ENCODE measurements around the gene FAM163B. TPM values are rescaled to one million over a fixed set of nuclear protein-coding genes. Genes with fewer than 3 reads are reported as not detected.

FAM163B gene
- total RNA-seq, 1 experiment from 2014 or later: 2.0 TPM

GRCh38 chr9:133609311-133610098, at the start of gene FAM163B (continued):
- TF ChIP-seq E2F4 (CRISPR knock-in tag; IDR thresholded peaks at IDR 0.05; ENCODE audit: borderline replicate concordance, low read depth) (peak; percentile 63), ZNF532 (CRISPR knock-in tag; IDR thresholded peaks at IDR 0.05; ENCODE audit: borderline replicate concordance) (no peak), CTCF (IDR thresholded peaks at IDR 0.05) (no peak), ZNF121 (CRISPR knock-in tag; IDR thresholded peaks at IDR 0.05) (no peak), GTF2I (CRISPR knock-in tag; conservative IDR thresholded peaks at IDR 0.05) (no peak), ZNF423 (CRISPR knock-in tag; IDR thresholded peaks at IDR 0.05) (peak; percentile 79), NFYB (CRISPR knock-in tag; conservative IDR thresholded peaks at IDR 0.05; ENCODE audit: low read depth) (no peak), MXD4 (CRISPR knock-in tag; IDR thresholded peaks at IDR 0.05; ENCODE audit: borderline replicate concordance) (no peak), SOX15 (CRISPR knock-in tag; IDR thresholded peaks at IDR 0.05) (no peak), ZNF219 (CRISPR knock-in tag; IDR thresholded peaks at IDR 0.05; ENCODE audit: borderline replicate concordance) (peak; percentile 94; the same call in 1 of the 2 replicates), SMAD4 (CRISPR knock-in tag; IDR thresholded peaks at IDR 0.05) (peak; percentile 78; the same call in 1 of the 2 replicates), IRF2 (CRISPR knock-in tag; IDR thresholded peaks at IDR 0.05; ENCODE audit: borderline replicate concordance, low read depth) (no peak), NR2C2 (CRISPR knock-in tag; IDR thresholded peaks at IDR 0.05) (no peak), FOXJ3 (CRISPR knock-in tag; IDR thresholded peaks at IDR 0.05; ENCODE audit: borderline replicate concordance) (no peak), USF2 (CRISPR knock-in tag; IDR thresholded peaks at IDR 0.05) (no peak), FOXK1 (CRISPR knock-in tag; IDR thresholded peaks at IDR 0.05) (peak; percentile 75), ATF6 (CRISPR knock-in tag; IDR thresholded peaks at IDR 0.05) (no peak), PREB (CRISPR knock-in tag; IDR thresholded peaks at IDR 0.05; ENCODE audit: borderline replicate concordance) (no peak), ZNF232 (CRISPR knock-in tag; IDR thresholded peaks at IDR 0.05) (peak; percentile 76; the same call in 1 of the 2 replicates), KAT7 (CRISPR knock-in tag; IDR thresholded peaks at IDR 0.05; ENCODE audit: borderline replicate concordance) (peak; percentile 52; the same call in 1 of the 2 replicates), OVOL2 (CRISPR knock-in tag; IDR thresholded peaks at IDR 0.05; ENCODE audit: borderline replicate concordance) (no peak), TEAD4 (CRISPR knock-in tag; IDR thresholded peaks at IDR 0.05) (peak; percentile 85), ARID4B (CRISPR knock-in tag; IDR thresholded peaks at IDR 0.05; ENCODE audit: borderline replicate concordance) (peak; percentile 97)

Data from WTC11 (cell line).